GM12878 (cell line): ENCODE data around the gene FAM234A. TPM values are rescaled to one million over a fixed set of nuclear protein-coding genes. Genes with fewer than 3 reads are reported as not detected.

Experiments
- ATAC-seq: fragments of 200-7000 bp; cut with Tn5 transposase; 3 replicates; pipeline ENCODE4 v1.9.1; 2020; ENCODE audit warnings: mild to moderate bottlenecking, moderate library complexity
- BruUV-seq: library from RNA; stranded (reverse); fragments of 400-500 nt; replicated peaks from 2 replicates; lab custom pipeline; 2021; lab: Mats Ljungman, UMichigan
- CTCF ChIA-PET: fragments of 300-600 bp; sonication (Branson Sonifier 250); formaldehyde crosslinking; extraction: SDS; loops from one replicate; lab custom pipeline; 2021; ENCODE audit warnings: inconsistent platforms; lab: Yijun Ruan, JAX
- POLR2A ChIA-PET: fragments of 350-600 bp; formaldehyde crosslinking; extraction: SDS; loops from one replicate; lab custom pipeline; 2021; ENCODE audit warnings: inconsistent platforms; lab: Charles Lee
- RAD21 ChIA-PET: fragments of 300-600 bp; sonication (Branson Sonifier 250); formaldehyde crosslinking; loops from one replicate; lab custom pipeline; 2023; ENCODE audit warnings: antibody characterized with exemption; ENCODE audit not compliant: unreplicated experiment; lab: Charles Lee
- SMC1A ChIA-PET: fragments of 300-600 bp; sonication (Branson Sonifier 250); formaldehyde crosslinking; loops from one replicate; lab custom pipeline; 2023; ENCODE audit not compliant: unreplicated experiment, uncharacterized antibody; lab: Charles Lee
- DNase-seq: peaks from one replicate; pipeline ENCODE4 v3.0.0-alpha.2; 2011; ENCODE audit warnings: low read depth, low spot score
- FAIRE-seq: peaks from 3 replicates; lab custom pipeline; 2011; peaks lifted over from hg19 to GRCh38; lab: Jason Lieb, UNC
- H2AFZ ChIP-seq: 2 replicates; pipeline ENCODE4 v1.6.0; 2011; ENCODE audit warnings: low read depth, low read length, control low read depth; ENCODE audit not compliant: control insufficient read depth
- H3K27ac ChIP-seq: 2 replicates; pipeline ENCODE4 v1.5.1; 2011; ENCODE audit warnings: control low read depth; ENCODE audit not compliant: control insufficient read depth, insufficient read depth
- H3K27me3 ChIP-seq, 2 experiments: replicated peaks in 1 of 2; 2 replicates each; pipeline versions ENCODE4 v1.6.0 to v1.6.1; 2011; ENCODE audit warnings: low read length in 1 of 2; ENCODE audit not compliant: control insufficient read depth in 2 of 2, insufficient read depth in 2 of 2
- H3K36me3 ChIP-seq, 2 experiments: 2 replicates each; pipeline ENCODE4 v1.5.1; 2011; ENCODE audit warnings: low read length in 1 of 2; ENCODE audit not compliant: control insufficient read depth in 2 of 2, insufficient read depth in 2 of 2
- H3K4me1 ChIP-seq: 2 replicates; pipeline ENCODE4 v1.6.1; 2011; ENCODE audit warnings: mild to moderate bottlenecking, low read length, moderate library complexity, mixed read lengths; ENCODE audit not compliant: control insufficient read depth, insufficient read depth
- H3K4me2 ChIP-seq: 2 replicates; pipeline ENCODE4 v1.6.0; 2011; ENCODE audit warnings: control low read depth; ENCODE audit not compliant: control insufficient read depth, insufficient read depth
- H3K4me3 ChIP-seq: fragments of 200-600 bp; sonication (generic); 2 replicates; pipeline ENCODE4 v1.5.1; 2016
- H3K79me2 ChIP-seq: 2 replicates; pipeline ENCODE4 v1.6.0; 2011; ENCODE audit warnings: low read length; ENCODE audit not compliant: control insufficient read depth, insufficient read depth
- H3K9ac ChIP-seq: 2 replicates; pipeline ENCODE4 v1.8.0; 2011; ENCODE audit warnings: low read length, control low read depth, mixed read lengths; ENCODE audit not compliant: control insufficient read depth, insufficient read depth
- H3K9me3 ChIP-seq: replicated peaks from 3 replicates; pipeline ENCODE4 v1.5.1; 2011; ENCODE audit warnings: mild to moderate bottlenecking, low read length; ENCODE audit not compliant: control insufficient read depth, insufficient read depth
- H4K20me1 ChIP-seq: 2 replicates; pipeline ENCODE4 v1.6.0; 2011; ENCODE audit not compliant: control insufficient read depth, insufficient read depth
- DPF2 ChIP-seq: fragments of 450-650 bp; IDR thresholded peaks from 2 replicates; pipeline ENCODE4 v1.6.1; 2017; ENCODE audit warnings: mild to moderate bottlenecking
- EED ChIP-seq: sonication (generic); IDR thresholded peaks from 2 replicates; pipeline ENCODE4 v1.6.1; 2016; ENCODE audit warnings: antibody characterized with exemption, low read depth
- EP300 ChIP-seq, 2 experiments: fragments of 150-350 bp in 1 of 2; IDR thresholded peaks; 2 replicates each; pipeline ENCODE4 v1.6.1; 2011 to 2012; ENCODE audit warnings: low read depth in 2 of 2, low read length in 2 of 2, borderline replicate concordance in 1 of 2, improper control_type of control experiment in 1 of 2, inconsistent platforms in 1 of 2; ENCODE audit not compliant: control insufficient read depth in 1 of 2
- EZH2 ChIP-seq: IDR thresholded peaks from 2 replicates; pipeline ENCODE4 v1.6.1; 2012; ENCODE audit warnings: low read depth, mild to moderate bottlenecking, control low read depth, inconsistent platforms, low read length, borderline replicate concordance; ENCODE audit not compliant: control insufficient read depth
- IRF5 ChIP-seq: fragments of 450-650 bp; IDR thresholded peaks from 2 replicates; pipeline ENCODE4 v1.6.1; 2017; ENCODE audit warnings: borderline replicate concordance
- KAT2A ChIP-seq: conservative IDR thresholded peaks from 2 replicates; pipeline ENCODE4 v1.6.1; 2011; ENCODE audit warnings: low read depth, low read length; ENCODE audit not compliant: control insufficient read depth
- MYC ChIP-seq: IDR thresholded peaks from 2 replicates; pipeline ENCODE4 v1.6.1; 2011; ENCODE audit warnings: mild to moderate bottlenecking, low read length, moderate library complexity, inconsistent platforms; ENCODE audit not compliant: insufficient read depth, insufficient replicate concordance, insufficient read length, severe bottlenecking
- NFXL1 ChIP-seq: fragments of 450-650 bp; IDR thresholded peaks from 2 replicates; pipeline ENCODE4 v1.6.1; 2017; ENCODE audit warnings: antibody characterized with exemption, mild to moderate bottlenecking, borderline replicate concordance
- SREBF1 ChIP-seq: IDR thresholded peaks from 2 replicates; pipeline ENCODE4 v1.6.1; 2012; ENCODE audit warnings: mild to moderate bottlenecking, low read length
- TCF12 ChIP-seq: IDR thresholded peaks from 2 replicates; pipeline ENCODE4 v1.6.1; 2011; ENCODE audit warnings: low read depth, mild to moderate bottlenecking, low read length
- WGBS: methylation state at CpG from one replicate; pipeline ENCODE4 v1.1.6; 2016; ENCODE audit warnings: low lambda C conversion rate; ENCODE audit not compliant: insufficient replicate concordance, insufficient coverage; ENCODE audit errors: missing lambda C conversion rate; 5-methylcytosine and 5-hydroxymethylcytosine counted together
- in situ Hi-C: fragments of 300-500 bp; cut with MboI; formaldehyde crosslinking; loops from 9 replicates; pipeline ENCODE4 v1.14.3; 2018; ENCODE audit warnings: mixed read lengths
- intact Hi-C: fragments of 100-400 bp; cut with micrococcal nuclease; formaldehyde crosslinking; loops from one replicate; pipeline ENCODE4 v1.14.2; 2022; ENCODE audit not compliant: unreplicated experiment
- polyA plus RNA-seq, 11 experiments: library from polyadenylated mRNA; depleted of rRNA in 4 of 11; unstranded in 6 of 11; stranded (reverse) in 5 of 11; fragments of >200 nt; fragmentation: Nextera tagmentation in 4 of 11; fragmentation: Illumina TruSeq in 1 of 11; extraction: Ambion mirVana in 4 of 11; extraction: Trizol in 1 of 11; gene quantifications; 1 replicate in 1 of 11; 2 replicates in 10 of 11; pipeline versions ENCODE4 v1.2.1 to v1.2.3, GENCODE V29; 2011 to 2016; ENCODE audit warnings: inconsistent platforms in 2 of 11, missing spikeins in 2 of 11, low read depth in 1 of 11
- total RNA-seq, 4 experiments: library from RNA; depleted of rRNA in 3 of 4; stranded (reverse); fragments of >200 nt in 3 of 4; fragmentation: Illumina TruSeq in 1 of 4; extraction: Trizol in 1 of 4; gene quantifications; 2 replicates each; pipeline versions ENCODE4 v1.2.1 to v1.2.3, GENCODE V29; 2013 to 2021
- TF ChIP-seq, protein P1 (sequence below): fragments of 450-650 bp; formaldehyde crosslinking; IDR thresholded peaks from 2 replicates; pipeline ENCODE4 v1.4.0; 2022; ENCODE audit warnings: mild to moderate bottlenecking, moderate library complexity
- TF ChIP-seq, protein P2 (sequence below): IDR thresholded peaks from 2 replicates; pipeline ENCODE4 v1.6.1; 2011; ENCODE audit warnings: borderline replicate concordance, low read depth, mild to moderate bottlenecking, moderate library complexity, low read length; ENCODE audit not compliant: insufficient read depth, poor library complexity, severe bottlenecking
- TF ChIP-seq, protein P3 (sequence below): IDR thresholded peaks from 2 replicates; pipeline ENCODE4 v1.6.1; 2012; ENCODE audit warnings: mild to moderate bottlenecking, low read depth, low read length

FAM234A gene
- total and polyA plus RNA-seq, 10 of the 15 experiments (the other 5 are each of a cell fraction or from before 2014, with no cell fraction given) = 1.6 to 37.6 (median 17.3) TPM

DNA sequence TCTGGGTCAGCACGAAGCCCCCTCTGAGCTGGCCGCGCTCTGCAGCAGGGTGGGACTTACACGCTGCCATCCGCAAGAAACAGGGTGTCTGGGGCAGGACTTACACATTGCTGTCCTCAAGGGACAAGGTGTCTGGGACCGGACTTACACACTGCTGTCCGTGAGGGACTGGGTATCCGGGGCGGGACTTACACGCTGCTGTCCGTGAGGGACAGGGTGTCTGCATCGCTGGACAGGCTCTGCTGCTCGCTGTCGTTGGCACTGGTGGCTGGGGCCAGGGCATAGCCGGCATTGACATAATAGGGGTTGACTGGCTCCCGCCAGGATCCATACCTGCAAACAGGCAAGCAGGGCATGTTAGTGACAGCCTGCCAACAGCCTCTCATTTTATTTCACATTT lies 79.7 kb downstream of the FAM234A start:
- CTCF ChIA-PET = no interaction called here
- in situ Hi-C loops = no loop called here
- no peak for FAIRE-seq
- TF ChIP-seq, protein P1, sequence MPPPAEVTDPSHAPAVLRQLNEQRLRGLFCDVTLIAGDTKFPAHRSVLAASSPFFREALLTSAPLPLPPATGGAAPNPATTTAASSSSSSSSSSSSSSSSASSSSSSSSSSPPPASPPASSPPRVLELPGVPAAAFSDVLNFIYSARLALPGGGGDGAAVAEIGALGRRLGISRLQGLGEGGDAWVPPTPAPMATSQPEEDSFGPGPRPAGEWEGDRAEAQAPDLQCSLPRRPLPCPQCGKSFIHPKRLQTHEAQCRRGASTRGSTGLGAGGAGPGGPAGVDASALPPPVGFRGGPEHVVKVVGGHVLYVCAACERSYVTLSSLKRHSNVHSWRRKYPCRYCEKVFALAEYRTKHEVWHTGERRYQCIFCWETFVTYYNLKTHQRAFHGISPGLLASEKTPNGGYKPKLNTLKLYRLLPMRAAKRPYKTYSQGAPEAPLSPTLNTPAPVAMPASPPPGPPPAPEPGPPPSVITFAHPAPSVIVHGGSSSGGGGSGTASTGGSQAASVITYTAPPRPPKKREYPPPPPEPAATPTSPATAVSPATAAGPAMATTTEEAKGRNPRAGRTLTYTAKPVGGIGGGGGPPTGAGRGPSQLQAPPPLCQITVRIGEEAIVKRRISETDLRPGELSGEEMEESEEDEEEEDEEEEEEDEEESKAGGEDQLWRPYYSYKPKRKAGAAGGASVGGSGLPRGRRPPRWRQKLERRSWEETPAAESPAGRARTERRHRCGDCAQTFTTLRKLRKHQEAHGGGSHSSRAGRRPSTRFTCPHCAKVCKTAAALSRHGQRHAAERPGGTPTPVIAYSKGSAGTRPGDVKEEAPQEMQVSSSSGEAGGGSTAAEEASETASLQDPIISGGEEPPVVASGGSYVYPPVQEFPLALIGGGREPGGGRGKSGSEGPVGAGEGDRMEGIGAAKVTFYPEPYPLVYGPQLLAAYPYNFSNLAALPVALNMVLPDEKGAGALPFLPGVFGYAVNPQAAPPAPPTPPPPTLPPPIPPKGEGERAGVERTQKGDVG = no peak
- no peak for TF ChIP-seq TCF12
- TF ChIP-seq EED = no peak
- TF ChIP-seq KAT2A = no peak
- TF ChIP-seq IRF5 = no peak
- TF ChIP-seq, protein P2, sequence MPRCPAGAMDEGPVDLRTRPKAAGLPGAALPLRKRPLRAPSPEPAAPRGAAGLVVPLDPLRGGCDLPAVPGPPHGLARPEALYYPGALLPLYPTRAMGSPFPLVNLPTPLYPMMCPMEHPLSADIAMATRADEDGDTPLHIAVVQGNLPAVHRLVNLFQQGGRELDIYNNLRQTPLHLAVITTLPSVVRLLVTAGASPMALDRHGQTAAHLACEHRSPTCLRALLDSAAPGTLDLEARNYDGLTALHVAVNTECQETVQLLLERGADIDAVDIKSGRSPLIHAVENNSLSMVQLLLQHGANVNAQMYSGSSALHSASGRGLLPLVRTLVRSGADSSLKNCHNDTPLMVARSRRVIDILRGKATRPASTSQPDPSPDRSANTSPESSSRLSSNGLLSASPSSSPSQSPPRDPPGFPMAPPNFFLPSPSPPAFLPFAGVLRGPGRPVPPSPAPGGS = no peak
- TF ChIP-seq EP300 (IDR thresholded peaks at IDR 0.05; ENCODE audit: borderline replicate concordance in 1 of 2, control insufficient read depth in 1 of 2, low read depth in 2 of 2, low read length in 2 of 2) = no peak
- TF ChIP-seq, protein P3, sequence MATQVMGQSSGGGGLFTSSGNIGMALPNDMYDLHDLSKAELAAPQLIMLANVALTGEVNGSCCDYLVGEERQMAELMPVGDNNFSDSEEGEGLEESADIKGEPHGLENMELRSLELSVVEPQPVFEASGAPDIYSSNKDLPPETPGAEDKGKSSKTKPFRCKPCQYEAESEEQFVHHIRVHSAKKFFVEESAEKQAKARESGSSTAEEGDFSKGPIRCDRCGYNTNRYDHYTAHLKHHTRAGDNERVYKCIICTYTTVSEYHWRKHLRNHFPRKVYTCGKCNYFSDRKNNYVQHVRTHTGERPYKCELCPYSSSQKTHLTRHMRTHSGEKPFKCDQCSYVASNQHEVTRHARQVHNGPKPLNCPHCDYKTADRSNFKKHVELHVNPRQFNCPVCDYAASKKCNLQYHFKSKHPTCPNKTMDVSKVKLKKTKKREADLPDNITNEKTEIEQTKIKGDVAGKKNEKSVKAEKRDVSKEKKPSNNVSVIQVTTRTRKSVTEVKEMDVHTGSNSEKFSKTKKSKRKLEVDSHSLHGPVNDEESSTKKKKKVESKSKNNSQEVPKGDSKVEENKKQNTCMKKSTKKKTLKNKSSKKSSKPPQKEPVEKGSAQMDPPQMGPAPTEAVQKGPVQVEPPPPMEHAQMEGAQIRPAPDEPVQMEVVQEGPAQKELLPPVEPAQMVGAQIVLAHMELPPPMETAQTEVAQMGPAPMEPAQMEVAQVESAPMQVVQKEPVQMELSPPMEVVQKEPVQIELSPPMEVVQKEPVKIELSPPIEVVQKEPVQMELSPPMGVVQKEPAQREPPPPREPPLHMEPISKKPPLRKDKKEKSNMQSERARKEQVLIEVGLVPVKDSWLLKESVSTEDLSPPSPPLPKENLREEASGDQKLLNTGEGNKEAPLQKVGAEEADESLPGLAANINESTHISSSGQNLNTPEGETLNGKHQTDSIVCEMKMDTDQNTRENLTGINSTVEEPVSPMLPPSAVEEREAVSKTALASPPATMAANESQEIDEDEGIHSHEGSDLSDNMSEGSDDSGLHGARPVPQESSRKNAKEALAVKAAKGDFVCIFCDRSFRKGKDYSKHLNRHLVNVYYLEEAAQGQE = no peak
- TF ChIP-seq EZH2 = no peak
- TF ChIP-seq MYC = no peak
- TF ChIP-seq DPF2 = no peak
- TF ChIP-seq SREBF1 = no peak
- TF ChIP-seq NFXL1 = no peak

More for the DNA sequence above, 79.7 kb downstream of the FAM234A start:
- SMC1A ChIA-PET = no interaction called here
- Histone ChIP-seq H3K27ac (no peak overlapping the region), H3K4me2 (no peak overlapping the region), H3K4me3 (no peak overlapping the region), H3K9me3 (no peaks in the 10 kb centered on the region), H3K9ac (no peak overlapping the region), H4K20me1 (no peaks in the 10 kb centered on the region; the same call in 1 of the 2 replicates), H2AFZ (no peak overlapping the region), H3K36me3 (peaks cover under 1 to 22% of the 10 kb centered on the region in 2 experiments; a peak in 3 of 4 replicates), H3K27me3 (no peaks in the 10 kb centered on the region), H3K4me1 (no peaks in the 10 kb centered on the region), H3K79me2 (no peaks in the 10 kb centered on the region; the same call in none of the 2 replicates)
- ATAC-seq = no peak
- BruUV-seq = no TSS peak
- no peak for DNase-seq
- intact Hi-C loops = no loop called here
- RAD21 ChIA-PET = no interaction called here
- POLR2A ChIA-PET = interaction anchor here (0.6 kb wide), 1 partner anchor 80 kb away, joined by 4 read pairs; no protein-coding TSS in a partner anchor
- WGBS = 98% methylated on average over 16 of the region's 16 CpGs
